Right kidney (tissue), 1 donor: ENCODE results near the gene ERFL.

ENCODE experiments used
- DNase-seq: peaks from one replicate; pipeline ENCODE4 v3.0.0-alpha.2; 2016

The ERFL gene

GRCh38 chr19:41912899-41913537 is 15.2 kb downstream of the ERFL start:
- no peak for DNase-seq

GRCh38 chr19:41911889-41912731 is 16.1 kb downstream of the ERFL start:
- no peak for DNase-seq

DNA sequence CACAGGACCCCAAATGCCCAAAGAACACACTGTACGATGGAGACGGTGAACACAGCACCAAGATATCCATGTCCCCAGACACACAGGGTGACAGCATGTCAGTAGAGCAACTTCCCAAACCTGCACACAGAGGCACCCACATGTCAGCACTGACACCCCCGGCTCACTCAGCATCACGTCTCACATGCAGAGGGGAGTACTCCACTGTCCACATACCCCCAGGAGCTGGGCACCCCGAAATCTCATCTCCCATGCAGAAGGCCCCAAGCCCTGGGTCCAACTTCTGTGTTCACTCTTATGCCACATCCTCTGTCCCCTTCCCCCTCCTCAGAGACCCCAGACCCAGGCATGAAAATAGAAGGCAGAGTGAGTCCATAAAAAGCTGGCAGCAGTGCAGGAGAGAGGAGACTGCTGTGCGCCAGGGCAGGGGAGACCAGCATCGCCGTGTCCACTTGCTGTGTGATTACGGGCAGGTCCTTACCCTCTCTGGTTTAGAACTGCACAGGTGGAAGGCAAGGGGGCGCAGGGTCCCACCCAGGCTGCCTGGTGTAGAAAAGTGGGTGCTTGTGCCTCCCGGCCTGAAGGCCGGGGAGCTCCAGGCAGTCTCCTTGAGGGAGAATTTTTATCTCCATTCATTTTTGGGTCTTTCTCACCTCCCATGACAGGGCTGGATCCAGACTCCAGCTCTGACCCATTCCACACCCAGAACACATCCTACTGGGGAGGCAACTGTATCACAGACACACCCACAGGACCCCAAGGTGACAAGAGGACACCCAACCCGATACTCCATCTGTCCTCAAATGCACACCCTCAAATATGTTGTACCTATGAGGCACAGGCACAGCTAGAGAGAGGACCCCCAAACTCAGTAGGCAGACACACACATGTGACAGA is 17.0 kb downstream of the ERFL start:
- no peak for DNase-seq

DNA sequence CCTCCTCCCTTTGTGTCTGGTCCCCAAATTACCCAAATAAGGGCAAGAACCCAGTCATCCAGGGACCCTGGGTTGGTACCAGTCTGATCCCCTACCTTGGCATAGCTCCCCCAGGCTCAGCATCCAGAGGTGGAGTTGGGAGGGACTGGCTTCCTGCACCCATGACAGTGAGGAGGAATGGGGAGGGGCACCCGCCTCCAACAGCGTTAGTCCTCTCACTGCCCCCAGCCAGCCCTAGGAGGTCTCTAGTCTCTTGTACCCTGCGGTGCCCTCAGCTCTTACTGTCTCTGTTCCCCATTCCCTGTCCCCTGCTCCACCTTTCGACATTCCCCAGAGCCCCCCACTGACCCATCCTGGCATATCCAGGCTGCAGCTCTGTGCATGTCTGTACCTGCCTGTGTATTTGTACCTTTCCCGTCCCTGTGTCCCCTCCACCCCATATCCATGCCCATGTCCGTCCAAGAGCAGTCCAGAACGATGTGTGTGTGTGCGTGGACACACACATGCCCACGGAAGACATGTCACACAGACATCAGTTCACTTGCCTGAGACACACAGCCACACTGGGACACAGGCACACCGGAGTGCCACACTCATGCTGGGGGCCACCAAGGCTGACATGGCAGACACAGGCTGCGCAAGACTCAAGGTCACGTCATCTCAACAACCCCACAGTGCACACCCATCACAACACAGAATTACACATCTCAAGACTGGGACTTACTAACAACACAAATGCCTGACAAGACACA is 17.8 kb downstream of the ERFL start:
- DNase-seq = no peak

DNA sequence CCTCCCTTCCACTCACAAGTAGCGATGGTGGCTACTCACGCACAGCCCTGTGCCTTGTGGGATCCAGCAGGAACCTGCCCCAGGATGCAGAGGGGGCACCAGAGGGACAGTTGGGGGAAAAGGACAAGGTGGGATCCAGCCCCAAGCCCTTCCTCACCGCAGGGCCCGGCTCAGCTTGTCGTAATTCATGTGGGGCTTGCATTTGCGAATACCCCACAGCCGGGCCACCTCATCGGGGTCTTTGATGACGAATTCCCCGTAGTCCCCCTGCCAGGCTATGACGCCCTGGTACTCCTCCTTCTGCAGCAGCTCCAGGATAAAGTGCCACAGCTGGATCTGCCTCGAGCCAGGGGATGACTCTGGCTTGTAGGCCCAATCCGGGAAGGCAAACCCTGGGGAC is 18.5 kb downstream of the ERFL start:
- no peak for DNase-seq

DNA sequence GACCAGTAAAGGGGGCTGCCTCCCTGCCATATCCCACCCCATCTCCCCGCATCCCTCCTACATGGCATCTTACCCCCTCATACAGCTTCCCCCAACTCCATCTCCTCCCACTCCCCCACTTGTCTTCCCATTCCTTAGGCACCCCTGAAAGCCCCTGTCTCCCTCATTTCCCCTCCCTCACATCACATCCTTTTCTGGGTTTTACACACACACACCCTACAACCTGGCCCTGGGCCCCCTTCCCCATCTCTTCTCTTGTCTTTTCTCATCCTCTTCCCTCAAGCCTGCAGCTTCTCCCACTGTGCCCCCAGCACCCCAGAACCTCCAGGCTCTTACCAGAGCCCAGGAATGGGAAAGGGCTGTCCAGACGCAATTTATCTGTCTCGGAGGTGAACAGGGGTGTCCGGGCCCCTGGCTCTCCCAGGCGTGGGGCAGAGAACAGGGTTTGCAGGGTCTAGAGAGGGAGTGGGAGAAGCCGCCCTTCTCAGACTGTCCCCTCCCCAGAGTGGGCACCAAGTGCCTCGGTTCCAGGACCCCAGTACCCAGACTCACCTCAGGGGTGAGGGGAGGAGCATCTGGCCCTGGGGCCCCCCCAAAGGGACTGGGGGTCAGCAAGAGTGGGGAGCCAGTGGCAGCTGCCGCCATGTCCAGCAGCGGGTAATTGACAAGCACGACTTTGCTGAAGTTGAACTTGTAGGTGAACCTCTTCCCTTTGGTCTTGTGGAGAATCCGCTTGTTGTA is 19.4 kb downstream of the ERFL start:
- no peak for DNase-seq

DNA sequence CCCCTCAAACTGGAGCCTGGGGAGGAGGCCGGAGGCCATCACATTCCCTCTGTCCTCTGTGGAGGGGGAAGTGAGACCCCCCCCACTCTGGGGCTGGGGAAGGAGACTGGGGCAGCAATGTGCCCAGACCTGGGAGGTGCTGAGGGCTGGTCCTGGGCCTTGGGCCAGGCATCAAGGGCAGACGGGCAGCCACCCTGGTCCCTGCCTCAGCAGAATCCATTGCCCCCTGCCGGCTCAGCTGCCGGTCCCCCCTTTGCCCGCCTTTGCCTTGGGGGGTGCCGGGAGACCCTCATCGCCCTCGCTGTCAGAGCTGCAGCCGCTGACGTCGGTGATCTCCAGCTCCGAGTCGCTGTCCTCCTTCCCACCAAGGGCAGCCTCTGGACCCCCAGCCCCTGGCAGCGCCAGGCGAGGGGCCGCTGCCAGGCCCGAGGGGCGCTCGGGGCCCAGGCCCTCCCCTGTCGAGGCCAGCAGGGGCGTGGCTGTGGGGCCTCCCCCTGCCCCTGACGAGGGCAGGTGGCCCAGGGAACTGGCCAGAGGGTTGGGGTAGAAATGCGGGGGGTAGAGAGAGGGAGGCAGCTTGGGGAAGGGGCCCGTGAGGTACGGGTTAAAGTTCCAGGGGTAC is 20.1 kb downstream of the ERFL start:
- DNase-seq = no peak

- no peak for DNase-seq
These were observed 21.2 kb downstream of the ERFL start for GRCh38 chr19:41906916-41907680.

GRCh38 chr19:41906271-41906670 is 22.0 kb downstream of the ERFL start:
- DNase-seq = no peak

DNA sequence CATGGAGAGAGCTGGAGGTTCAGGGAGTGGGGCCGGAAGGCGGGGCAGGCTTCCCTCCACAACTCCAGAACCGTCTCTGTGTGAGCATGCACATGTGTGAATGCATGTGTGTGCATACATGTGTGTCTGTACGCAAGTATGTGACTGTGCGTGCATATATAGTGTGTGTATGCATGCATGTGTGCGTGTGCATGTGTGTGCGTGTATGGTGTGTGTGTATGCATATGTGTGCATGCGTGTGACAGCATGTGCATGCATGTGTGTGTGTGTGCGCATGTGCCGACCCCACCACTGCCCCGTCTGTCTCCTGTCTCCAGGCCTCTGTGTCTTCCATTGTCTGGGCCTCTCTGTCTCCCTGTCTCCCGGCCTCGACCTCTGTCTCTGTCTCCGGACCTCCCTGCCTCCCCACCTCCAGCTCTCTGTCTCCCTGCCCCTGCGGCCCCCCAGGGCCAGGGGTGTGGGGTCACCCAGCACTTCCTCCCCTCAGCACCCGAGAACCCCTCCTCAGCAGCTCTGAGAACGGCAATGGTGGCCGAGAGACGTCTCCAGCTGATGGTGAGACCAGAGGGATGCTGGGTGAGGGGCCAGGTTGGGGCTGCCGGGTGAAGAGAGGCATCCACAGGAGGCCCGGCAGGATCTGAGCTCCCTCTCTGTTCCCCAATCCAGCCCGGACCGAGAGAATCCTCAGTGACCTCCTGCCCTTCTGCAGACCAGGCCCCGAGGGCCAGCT is 22.8 kb downstream of the ERFL start:
- DNase-seq = no peak

DNA sequence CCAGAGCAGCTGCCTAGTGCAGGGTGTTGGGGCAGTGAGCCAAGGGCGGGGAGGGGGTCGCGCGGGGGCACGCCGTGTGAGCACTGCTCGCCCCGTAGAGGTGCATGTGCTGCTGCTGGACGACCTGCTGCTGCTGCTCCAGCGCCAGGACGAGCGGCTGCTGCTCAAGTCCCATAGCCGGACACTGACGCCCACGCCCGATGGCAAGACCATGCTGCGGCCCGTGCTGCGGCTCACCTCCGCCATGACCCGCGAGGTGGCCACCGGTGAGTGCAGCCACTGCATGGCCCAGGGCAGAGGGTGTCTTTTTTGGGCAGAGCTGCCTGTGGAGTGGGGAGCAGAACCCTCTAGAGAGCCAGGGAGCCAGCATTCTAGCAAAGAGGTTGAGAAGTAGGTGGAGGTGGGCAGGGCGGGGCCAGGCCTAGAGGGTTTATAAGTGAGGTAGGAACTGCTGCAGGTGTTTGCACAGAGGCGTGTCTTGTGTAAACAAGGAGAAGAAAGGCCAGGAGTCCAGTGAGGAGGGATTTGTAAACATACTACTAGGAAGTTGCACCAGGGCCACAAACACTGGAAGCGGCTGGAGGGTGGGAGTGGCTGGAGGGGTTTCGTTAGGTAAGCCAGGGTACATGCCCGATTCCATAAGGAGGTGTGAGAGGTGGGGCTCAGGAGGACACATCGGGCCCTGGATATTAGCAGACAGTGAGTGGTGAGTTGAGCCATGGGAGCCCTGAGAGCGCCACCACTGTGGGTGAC is 24.0 kb downstream of the ERFL start:
- DNase-seq = no peak

- no peak for DNase-seq
These were observed 24.9 kb downstream of the ERFL start for GRCh38 chr19:41903193-41903953.

DNA sequence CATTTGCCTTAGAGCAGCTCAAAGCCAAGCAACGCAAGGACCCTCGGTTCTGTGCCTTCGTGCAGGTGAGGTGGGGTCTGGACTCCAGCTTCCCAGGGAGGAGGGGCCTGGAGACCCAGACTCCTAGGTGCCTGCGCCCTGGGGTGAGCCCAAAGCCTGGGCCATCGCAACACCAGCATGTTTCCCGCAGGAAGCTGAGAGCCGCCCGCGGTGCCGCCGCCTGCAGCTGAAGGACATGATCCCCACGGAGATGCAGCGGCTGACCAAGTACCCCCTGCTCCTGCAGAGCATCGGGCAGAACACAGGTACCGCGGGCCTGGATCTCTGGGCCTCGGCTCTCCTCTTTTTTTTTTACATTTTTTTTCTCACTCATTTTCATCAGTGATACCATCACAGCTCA is 25.7 kb downstream of the ERFL start:
- no peak for DNase-seq

- DNase-seq = no peak
These were observed 26.4 kb downstream of the ERFL start for GRCh38 chr19:41901707-41902360.

GRCh38 chr19:41898235-41898634 is 30.0 kb downstream of the ERFL start:
- no peak for DNase-seq

- DNase-seq = no peak
These were observed 30.4 kb downstream of the ERFL start for GRCh38 chr19:41897820-41898219.

GRCh38 chr19:41897181-41897580 is 31.1 kb downstream of the ERFL start:
- no peak for DNase-seq
